Immature natural killer cell (primary cell): ENCODE measurements around the gene SEMA3C. TPM values are rescaled to one million over a fixed set of nuclear protein-coding genes. Genes with fewer than 3 reads are reported as not detected.

ENCODE experiments used
- DNase-seq, 3 donors: peaks; one replicate each; pipeline ENCODE4 v3.0.0; 2022; ENCODE audit warnings: mixed read lengths in 1 of 3
- H3K27ac Mint-ChIP-seq, 6 donors: one replicate each; pipeline ENCODE4 v1.8.0; 2020; ENCODE audit warnings: mixed read lengths in 6 of 6, mild to moderate bottlenecking in 5 of 6, inconsistent platforms in 4 of 6, moderate library complexity in 3 of 6
- H3K27me3 Mint-ChIP-seq, 3 donors: one replicate each; pipeline ENCODE4 v1.8.0; 2020 to 2021; ENCODE audit warnings: low read depth in 3 of 3, mild to moderate bottlenecking in 3 of 3, mixed read lengths in 3 of 3, moderate library complexity in 3 of 3, inconsistent platforms in 1 of 3
- H3K36me3 Mint-ChIP-seq, 3 donors: one replicate each; pipeline ENCODE4 v1.8.0; 2020; ENCODE audit warnings: mixed read lengths in 3 of 3, inconsistent platforms in 2 of 3, mild to moderate bottlenecking in 2 of 3
- H3K4me1 Mint-ChIP-seq, 2 donors: one replicate each; pipeline ENCODE4 v1.8.0; 2020; ENCODE audit warnings: inconsistent platforms in 2 of 2, mild to moderate bottlenecking in 2 of 2, mixed read lengths in 2 of 2, moderate library complexity in 1 of 2
- H3K4me3 Mint-ChIP-seq, 5 donors: one replicate each; pipeline ENCODE4 v1.8.0; 2020; ENCODE audit warnings: mild to moderate bottlenecking in 5 of 5, mixed read lengths in 5 of 5, inconsistent platforms in 3 of 5, moderate library complexity in 3 of 5
- H3K9me3 Mint-ChIP-seq, 6 donors: one replicate each; pipeline ENCODE4 v1.8.0; 2020; ENCODE audit warnings: mild to moderate bottlenecking in 6 of 6, mixed read lengths in 6 of 6, inconsistent platforms in 4 of 6, moderate library complexity in 3 of 6
- polyA plus RNA-seq, 3 donors: library from polyadenylated mRNA; unstranded; fragments of 300-500 nt; fragmentation: Illumina TruSeq; gene quantifications; one replicate each; pipeline ENCODE4 v1.2.3, GENCODE V29; 2021

SEMA3C gene
- polyA plus RNA-seq, 3 donors from 2014 or later: 0.18 to 0.53 TPM; not detected in 1

- Mint-ChIP-seq H3K27ac (no peak overlapping the region), H3K4me1 (peaks cover 13 to 18% of the 10 kb centered on the region in 2 donors), H3K9me3 (peaks cover 0 to 41% (median 3%) of the 10 kb centered on the region in 6 donors), H3K36me3 (no peaks in the 10 kb centered on the region), H3K27me3 (peaks cover 3 to 21% (median 9%) of the 10 kb centered on the region in 3 donors), H3K4me3 (no peak overlapping the region)
- no peak for DNase-seq
Observed at GRCh38 chr7:80916770-80917741, 1.8 kb downstream of the SEMA3C start.

GRCh38 chr7:80910228-80910627 is 8.6 kb downstream of the SEMA3C start:
- no peaks in the 10 kb centered on the region for H3K4me1 Mint-ChIP-seq
- H3K9me3 Mint-ChIP-seq: peaks cover 0 to 25% (median 1%) of the 10 kb centered on the region in 6 donors
- H3K4me3 Mint-ChIP-seq: no peak overlapping the region
- no peak for DNase-seq
- no peak overlapping the region for H3K27ac Mint-ChIP-seq
- H3K36me3 Mint-ChIP-seq: no peaks in the 10 kb centered on the region
- peaks cover 0 to 6% (median 4%) of the 10 kb centered on the region in 3 donors for H3K27me3 Mint-ChIP-seq

GRCh38 chr7:80908360-80908797 is 10.5 kb downstream of the SEMA3C start:
- Mint-ChIP-seq H3K4me1 (no peaks in the 10 kb centered on the region), H3K4me3 (no peak overlapping the region), H3K9me3 (peaks cover 0 to 11% (median 1%) of the 10 kb centered on the region in 6 donors), H3K27me3 (peaks cover 0 to 6% (median 0%) of the 10 kb centered on the region in 3 donors), H3K27ac (no peak overlapping the region), H3K36me3 (no peaks in the 10 kb centered on the region)
- DNase-seq: no peak

DNA sequence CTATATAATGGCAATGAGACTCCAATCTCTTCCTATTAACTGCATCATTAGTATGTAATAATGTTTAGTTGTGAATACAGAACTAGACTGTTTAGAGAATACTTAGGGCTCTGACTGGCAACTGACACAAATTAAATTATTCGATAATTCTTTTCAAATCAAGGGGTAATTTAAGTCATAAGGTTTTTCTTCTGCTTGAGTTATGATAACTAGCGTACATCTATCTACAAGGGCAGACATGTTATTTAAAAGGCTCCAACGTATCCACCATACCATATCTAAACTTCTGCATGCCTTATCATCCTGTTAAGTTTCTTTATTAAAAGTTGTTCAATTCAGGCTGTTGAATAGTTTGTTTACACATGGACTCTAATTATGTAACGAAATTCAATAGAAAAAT is 11.2 kb downstream of the SEMA3C start:
- Mint-ChIP-seq H3K27me3 (peaks cover 0 to 6% (median 0%) of the 10 kb centered on the region in 3 donors), H3K36me3 (no peaks in the 10 kb centered on the region), H3K9me3 (peaks cover 0 to 7% (median 1%) of the 10 kb centered on the region in 6 donors), H3K4me1 (no peaks in the 10 kb centered on the region), H3K27ac (no peak overlapping the region), H3K4me3 (no peak overlapping the region)
- no peak for DNase-seq

DNA sequence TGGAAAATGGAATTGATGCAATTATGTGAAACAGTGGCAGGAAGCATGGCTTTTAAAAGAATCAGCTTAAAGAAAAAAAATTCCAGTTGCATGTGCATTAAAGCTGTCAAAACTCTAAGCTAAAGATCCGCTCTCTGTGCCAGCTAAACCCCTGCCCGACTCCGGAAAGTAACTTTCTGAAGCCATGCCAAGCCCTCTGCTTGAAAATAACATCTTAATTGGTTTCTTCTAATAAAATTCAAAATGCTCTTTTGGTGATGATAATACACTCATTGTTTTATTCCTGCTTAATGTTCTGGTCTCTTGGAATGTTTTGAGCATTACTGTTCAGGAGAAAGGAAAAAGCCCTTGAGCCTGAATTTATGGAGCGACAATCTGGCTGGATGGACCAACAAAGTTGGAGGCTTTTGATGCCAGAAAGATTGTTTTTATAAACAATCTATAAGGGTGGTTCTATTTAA is 11.7 kb downstream of the SEMA3C start:
- Mint-ChIP-seq H3K4me1 (no peaks in the 10 kb centered on the region), H3K36me3 (no peaks in the 10 kb centered on the region), H3K27ac (no peak overlapping the region), H3K4me3 (no peak overlapping the region), H3K9me3 (peaks cover 0 to 6% (median under 1%) of the 10 kb centered on the region in 6 donors), H3K27me3 (peaks cover 0 to 6% (median 0%) of the 10 kb centered on the region in 3 donors)
- no peak for DNase-seq

GRCh38 chr7:80905334-80905733 is 13.5 kb downstream of the SEMA3C start:
- Mint-ChIP-seq H3K36me3 (no peaks in the 10 kb centered on the region), H3K4me3 (no peak overlapping the region), H3K27me3 (no peaks in the 10 kb centered on the region), H3K4me1 (no peaks in the 10 kb centered on the region), H3K9me3 (peaks cover 0 to 6% (median 0%) of the 10 kb centered on the region in 6 donors), H3K27ac (no peak overlapping the region)
- no peak for DNase-seq

DNA sequence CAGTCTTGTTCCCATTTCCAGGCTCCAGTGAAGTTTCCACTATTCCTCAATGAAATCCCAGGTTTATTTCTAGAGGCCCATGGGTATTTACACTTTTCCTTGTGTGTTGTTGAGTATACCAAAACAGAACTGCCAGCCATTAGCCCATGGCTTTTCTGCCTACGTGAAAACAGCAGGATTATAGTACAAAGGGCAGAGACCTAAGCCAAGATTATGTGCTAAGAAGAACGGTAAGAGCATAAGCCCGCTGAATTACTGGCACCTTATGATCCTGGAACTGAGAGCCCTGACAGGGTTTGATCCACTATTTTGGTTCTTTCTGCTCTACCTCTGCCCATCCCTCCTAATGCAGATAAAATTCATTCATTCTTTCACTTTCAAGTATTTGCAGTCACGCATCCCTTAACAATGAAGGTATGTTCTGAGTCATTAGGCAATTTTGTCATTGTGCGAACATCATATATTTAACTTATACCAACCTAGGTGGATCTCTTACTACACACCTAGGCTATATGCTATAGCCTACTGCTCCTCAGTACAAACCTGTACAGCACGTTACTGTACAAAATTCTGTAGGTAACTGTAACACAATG is 16.0 kb downstream of the SEMA3C start:
- H3K4me3 Mint-ChIP-seq: no peak overlapping the region
- no peak for DNase-seq
- H3K27ac Mint-ChIP-seq: no peak overlapping the region
- H3K27me3 Mint-ChIP-seq: no peaks in the 10 kb centered on the region
- H3K9me3 Mint-ChIP-seq: peaks cover 0 to 6% (median 0%) of the 10 kb centered on the region in 6 donors
- H3K36me3 Mint-ChIP-seq: no peaks in the 10 kb centered on the region
- H3K4me1 Mint-ChIP-seq: no peaks in the 10 kb centered on the region

DNA sequence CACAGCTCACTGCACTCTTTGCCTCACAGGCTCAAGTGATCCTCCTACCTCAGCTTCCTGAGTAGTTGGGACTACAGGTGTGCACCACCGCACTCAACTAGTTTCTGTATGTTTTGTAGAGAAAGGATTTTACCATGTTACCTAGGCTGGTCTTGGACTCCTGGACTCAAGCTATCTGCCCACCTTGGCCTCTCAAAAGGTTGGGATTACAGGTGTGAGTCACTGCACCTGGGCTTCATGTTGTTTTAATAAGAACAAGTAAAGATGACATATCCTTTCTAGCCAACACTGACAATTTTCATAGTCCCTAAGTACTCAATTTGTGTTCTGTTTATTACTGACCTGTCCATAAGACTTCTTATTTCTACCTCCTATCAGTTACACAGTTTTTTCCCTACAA is 16.8 kb downstream of the SEMA3C start:
- Mint-ChIP-seq H3K27me3 (no peaks in the 10 kb centered on the region), H3K4me1 (no peaks in the 10 kb centered on the region), H3K4me3 (no peak overlapping the region), H3K9me3 (peaks cover 0 to 6% (median 0%) of the 10 kb centered on the region in 6 donors), H3K27ac (no peak overlapping the region), H3K36me3 (no peaks in the 10 kb centered on the region)
- DNase-seq: no peak

GRCh38 chr7:80900583-80901576 is 18.0 kb downstream of the SEMA3C start:
- H3K27ac Mint-ChIP-seq: no peak overlapping the region
- no peaks in the 10 kb centered on the region for H3K36me3 Mint-ChIP-seq
- H3K27me3 Mint-ChIP-seq: peaks cover 0 to 2% (median 0%) of the 10 kb centered on the region in 3 donors
- no peaks in the 10 kb centered on the region for H3K4me1 Mint-ChIP-seq
- DNase-seq: no peak
- peaks cover 0 to 9% (median 0%) of the 10 kb centered on the region in 6 donors for H3K9me3 Mint-ChIP-seq
- H3K4me3 Mint-ChIP-seq: no peak overlapping the region

- Mint-ChIP-seq H3K27ac (no peak overlapping the region), H3K36me3 (peaks cover 0 to 5% (median 0%) of the 10 kb centered on the region in 3 donors), H3K4me3 (no peak overlapping the region), H3K27me3 (peaks cover 0 to 2% (median 0%) of the 10 kb centered on the region in 3 donors), H3K4me1 (no peaks in the 10 kb centered on the region), H3K9me3 (peaks cover 0 to 16% (median 0%) of the 10 kb centered on the region in 6 donors)
- no peak for DNase-seq
Observed at GRCh38 chr7:80896906-80897598, 21.8 kb downstream of the SEMA3C start.

DNA sequence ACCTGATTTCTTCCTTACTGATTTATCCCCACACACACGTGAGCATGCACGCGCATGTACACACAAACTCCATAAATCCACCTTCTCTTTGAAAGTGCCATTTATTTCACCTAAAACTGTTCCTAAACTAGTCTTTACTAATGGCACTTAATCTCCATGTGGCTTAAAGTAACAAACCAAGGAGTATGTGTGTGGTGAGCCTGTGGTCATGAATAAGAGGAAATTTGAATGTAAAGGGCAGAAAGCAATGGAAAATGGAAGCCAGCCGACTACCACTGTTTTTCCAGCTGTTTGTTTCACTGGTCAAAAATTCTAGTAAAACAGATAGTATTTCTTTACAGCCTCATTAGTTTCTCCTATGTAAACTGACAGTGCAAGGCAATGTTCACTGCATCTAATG is 23.8 kb downstream of the SEMA3C start:
- Mint-ChIP-seq H3K4me3 (no peak overlapping the region), H3K27ac (no peak overlapping the region), H3K9me3 (peaks cover 0 to 19% (median 0%) of the 10 kb centered on the region in 6 donors), H3K36me3 (peaks cover 0 to 5% (median 0%) of the 10 kb centered on the region in 3 donors), H3K27me3 (peaks cover 0 to 2% (median 0%) of the 10 kb centered on the region in 3 donors), H3K4me1 (peaks cover 2 to 10% of the 10 kb centered on the region in 2 donors)
- no peak for DNase-seq

DNA sequence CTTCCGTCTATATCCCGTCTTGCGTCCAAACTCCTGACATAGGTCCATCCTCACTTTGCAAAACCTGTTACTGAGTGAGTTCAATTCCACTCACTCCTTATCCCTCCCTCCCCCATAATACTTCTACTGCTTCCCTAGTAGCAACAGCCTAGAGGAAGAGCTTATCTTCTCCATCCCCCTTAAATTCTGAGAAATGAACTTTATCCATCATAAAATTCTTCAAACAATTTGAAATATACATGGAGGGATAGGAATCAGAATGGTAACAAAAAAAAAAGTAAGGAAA is 27.6 kb downstream of the SEMA3C start:
- Mint-ChIP-seq H3K27me3 (no peaks in the 10 kb centered on the region), H3K4me1 (peaks cover 2 to 10% of the 10 kb centered on the region in 2 donors), H3K9me3 (peaks cover 0 to 23% (median 0%) of the 10 kb centered on the region in 6 donors), H3K36me3 (peaks cover 0 to 5% (median 0%) of the 10 kb centered on the region in 3 donors), H3K4me3 (no peak overlapping the region), H3K27ac (no peak overlapping the region)
- no peak for DNase-seq
